ENCODE measurements around the gene JMJD6.
"Not testable (repeated sequence)": the region's sequence is repeated elsewhere in the genome, so short reads cannot be mapped to it uniquely, and the experiment has no call there.

Gene JMJD6

DNA sequence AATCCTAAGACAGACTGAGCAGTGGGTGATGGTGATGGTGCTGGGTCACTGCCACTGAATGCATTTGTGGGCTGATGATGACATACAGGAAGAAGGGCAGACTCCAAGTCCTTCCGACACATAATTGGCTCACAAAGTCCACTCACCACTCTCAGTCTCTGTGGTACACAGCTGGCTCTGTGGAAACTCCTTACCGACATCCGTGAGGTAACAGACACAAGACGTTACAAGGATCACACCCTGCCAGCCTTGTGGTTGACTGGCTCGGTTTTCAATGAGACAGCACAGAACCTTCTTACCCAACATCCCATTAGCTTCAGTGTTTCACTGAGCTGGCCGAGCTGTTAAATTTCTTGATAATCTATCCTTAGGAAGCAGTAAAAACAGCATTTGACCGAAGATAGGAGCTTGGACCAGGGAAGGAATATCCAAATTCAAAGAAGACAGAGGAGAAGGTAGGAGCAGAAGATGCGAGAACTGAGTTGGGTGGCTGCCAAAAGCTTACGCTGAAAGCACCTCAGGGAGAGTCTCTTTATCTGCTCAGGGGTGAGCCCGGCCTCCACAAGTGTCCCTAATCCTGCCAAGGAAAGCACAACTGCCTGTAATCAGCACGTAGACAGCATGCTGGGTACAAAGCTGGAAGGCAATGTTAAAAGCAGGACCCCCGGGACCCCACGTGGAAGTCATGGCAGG lies 10.1 kb downstream of the JMJD6 start:
- peak; percentile 74 for DNase-seq

DNA sequence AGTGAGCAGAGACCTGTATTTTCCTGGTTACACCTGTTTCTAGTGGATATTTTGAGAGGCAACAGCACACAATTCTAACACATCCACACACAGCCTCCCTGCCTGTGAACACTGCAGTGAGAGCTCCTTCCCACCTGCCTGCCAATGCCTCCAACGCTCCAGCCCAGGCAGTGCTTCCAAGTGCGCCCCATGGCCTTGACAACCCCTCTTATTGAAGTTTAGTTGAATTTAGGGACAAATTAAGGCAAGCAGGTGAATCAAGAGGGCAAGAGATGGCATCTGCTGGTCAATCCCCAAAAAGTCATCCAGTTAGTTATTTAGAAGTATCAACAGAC lies 10.9 kb downstream of the JMJD6 start:
- no peak for DNase-seq

DNA sequence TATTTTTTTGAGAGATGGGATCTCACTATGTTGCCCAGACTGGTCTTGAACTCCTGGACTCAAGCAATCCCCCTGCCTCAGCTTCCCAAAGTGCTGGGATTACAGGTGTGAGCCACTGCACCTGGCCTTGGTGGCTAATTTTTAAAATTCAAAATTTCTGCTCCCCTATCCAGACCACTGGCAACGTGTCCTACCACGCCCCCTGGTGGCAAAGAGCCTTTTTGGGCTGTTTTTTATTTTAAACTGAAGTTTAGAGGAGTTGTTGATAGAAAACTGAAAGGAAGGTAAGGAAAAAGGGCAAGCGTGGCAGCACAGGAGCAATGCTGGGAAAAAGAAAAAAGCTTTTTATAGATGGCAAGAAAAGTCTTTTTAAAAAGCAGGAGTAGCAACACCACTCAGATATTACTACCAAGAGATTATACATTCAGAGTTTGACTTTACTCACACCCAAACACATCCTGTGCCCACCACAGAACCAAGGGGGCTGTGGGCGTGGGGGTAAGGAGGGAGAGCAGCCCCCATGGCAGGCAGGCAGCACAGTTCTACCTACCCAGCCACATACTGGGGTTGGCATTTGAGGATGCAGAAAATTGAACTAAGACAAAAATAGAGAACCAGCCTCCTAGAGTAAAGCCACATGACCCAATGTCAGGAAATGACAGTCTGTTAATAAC lies 11.4 kb downstream of the JMJD6 start:
- peak; percentile 60 for DNase-seq

DNA sequence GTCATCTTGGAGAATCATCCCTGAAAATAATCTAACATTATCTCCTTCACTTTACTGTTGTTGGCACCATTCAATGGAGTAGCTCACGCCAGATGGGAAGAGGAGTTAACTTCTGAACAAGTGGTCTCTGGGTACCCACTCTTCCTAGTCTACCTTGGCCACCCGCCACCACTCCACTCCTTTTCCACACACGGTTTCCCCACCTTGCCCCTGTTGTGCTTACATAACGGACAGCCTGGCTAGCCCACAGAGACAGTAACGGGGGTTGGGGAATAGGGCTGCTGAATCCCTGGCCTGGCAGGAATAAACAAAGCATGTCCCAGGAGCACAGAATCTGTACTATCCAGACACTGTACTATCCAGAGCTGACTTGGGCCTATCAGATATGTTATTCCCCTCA lies 12.1 kb downstream of the JMJD6 start:
- DNase-seq, result no peak

DNA sequence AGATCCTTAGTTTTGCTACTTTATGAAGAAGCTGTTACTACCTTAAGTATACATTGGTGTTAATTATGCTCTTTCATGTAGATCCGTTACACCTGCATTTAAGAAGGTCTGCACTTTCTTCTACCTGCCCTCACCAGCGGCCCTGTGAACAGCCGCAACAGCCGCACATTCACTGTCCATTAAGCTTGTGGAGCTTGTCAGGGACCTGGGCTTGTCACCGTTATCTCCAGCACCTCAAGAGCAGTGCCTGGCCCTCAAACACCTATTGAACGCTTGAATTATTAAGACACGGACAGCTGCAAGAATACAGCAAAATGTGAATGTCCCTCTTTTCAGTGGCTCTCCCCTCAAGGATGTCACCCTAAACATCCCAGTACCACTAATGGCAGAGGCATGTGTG lies 12.6 kb downstream of the JMJD6 start:
- DNase-seq, result no peak

DNA sequence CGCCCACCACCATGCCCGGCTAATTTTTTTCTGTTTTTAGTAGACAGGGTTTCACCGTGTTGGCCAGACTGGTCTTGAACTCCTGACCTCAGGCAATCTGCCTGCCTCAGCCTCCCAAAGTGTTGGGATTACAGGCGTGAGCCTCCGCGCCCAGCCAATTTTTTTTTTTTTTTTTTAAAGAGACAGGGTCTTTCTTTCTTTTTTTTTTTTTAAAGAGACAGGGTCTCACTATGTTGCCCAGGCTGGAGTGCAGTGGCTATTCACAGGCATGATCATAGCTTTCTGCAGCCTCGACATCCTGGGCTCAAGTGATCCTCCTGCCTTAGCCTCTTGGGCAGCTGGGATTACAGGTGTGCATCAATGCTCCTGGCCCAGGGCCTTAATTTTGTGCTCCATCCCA lies 14.1 kb downstream of the JMJD6 start:
- DNase-seq, result not testable (repeated sequence)

DNA sequence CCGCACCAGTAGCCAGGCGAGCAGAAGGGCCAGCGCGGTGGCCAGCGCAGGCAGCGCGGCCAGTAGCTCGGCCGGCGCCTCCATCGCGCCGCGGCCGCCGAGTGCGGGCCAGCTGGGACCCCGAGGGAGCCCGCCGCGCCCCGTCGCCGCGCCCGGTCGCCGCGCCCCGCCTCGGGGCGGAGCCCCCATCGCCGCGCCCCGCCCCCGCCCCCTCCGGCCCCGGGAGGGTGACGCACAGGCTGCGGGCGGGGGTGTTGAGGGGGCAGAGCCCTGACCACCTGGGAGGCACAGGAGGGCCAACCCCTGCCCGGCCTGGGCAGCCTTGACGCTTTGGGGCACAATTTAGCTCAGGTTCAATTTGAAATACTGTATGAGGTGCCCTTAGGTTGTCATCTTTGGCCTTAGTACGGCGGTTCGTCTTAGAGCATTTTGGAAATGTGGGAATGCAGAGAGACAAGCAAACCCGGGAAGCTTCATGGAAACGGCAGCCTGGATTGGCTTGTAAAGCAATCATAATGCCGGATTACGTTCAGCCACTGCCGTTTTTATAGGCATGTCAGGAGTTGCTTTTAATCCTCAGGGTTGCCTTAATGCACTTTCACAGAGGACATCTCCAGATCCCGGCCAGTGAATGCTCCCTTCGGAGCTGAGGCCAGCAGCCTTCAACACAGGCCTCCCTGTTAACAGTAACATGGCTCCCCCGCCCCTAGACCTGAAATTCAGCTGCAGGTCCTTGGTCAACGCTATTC lies 15.4 kb downstream of the JMJD6 start, which contains the start of gene MXRA7:
MXRA7 (minus strand) TSS at position 103 of the 749 bp plus-strand sequence; CDS start at position 84, 19 bp downstream.
- DNase-seq, result peak; percentile 34

DNA sequence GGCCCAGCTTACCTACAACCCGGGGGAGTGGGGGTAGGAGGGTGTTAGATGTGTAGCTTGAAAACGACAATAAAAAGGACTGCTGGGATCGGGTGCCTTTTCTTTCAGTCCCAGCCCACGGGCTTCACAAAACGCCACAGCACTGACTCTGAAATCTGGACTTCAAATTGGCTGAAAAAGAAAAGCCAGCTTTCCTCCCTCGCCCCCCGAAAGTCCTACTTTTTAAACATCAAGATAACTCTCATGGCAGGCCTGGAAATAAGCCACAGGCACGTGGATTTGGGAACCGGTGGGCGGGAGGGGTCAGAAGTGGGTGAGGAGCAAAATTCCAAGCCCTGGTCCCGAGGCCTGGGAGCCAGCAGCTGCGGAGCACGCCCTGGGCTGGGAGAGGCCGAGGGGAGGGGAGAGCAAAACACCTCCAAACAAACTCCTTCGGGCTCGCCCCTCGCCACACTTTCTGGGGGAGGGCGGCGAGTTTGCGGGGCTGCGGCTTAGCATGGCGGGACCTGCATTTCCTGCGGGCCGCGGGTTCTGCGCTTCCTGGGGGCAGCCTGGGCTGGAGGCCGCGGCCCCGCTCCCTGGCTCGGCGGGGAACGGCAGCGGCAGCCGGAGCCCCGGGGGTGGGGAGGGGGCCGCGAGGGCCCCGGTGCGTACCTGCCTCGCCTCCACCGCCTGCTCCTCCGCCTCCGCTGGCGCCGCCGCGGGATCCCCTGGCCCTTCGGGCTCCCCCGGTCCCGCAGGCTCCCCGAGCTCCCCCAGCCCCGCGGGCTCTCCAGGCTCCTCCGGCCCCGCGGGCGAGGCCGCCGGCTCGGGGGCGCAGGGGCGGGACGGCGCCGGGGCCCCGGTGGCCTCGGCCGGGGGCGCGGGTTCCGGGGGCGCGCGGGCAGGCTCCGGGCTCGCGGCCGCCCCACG lies 16.2 kb downstream of the JMJD6 start:
- not testable (repeated sequence) for DNase-seq

DNA sequence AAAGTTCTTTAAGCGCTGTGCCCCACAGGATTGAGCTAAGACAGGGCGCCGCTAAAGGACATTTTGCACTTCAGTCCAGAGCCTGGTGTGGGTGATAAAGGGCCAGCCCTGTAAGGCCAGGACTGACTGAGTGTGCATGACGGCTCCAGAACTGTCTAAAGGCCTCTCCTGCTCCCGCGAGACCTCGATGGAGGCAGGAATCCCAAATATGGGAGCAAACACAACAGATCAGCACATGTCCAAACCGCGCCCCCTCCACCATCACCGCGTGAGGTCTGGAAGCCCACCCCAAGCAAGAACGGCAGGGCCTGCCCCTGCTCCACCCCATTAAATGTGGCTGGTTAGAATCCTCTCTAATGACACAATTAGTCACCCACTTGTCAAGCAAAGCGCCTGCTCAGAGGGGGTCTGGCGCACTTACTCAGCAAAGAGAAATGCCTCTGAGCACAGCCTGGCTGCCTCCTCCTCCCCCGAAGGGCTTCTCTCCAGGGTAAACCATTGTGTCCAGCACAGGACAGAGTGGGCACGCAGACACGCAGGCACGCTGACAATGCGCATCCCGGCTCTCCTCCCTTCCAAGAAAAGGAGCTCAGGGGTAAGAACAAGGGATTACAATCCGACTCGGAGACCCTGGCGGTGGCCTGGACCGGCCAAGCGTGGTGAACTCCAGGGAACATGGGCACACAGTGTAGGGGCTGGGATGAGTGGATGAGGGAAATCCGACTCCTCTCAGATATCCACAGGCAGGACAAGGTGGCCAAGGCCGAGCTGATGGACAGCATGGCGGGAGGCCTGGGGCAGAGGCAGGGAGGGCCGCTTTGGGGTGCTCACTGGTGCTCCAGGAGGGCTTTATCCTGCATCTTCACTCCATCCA lies 17.1 kb downstream of the JMJD6 start:
- no peak for DNase-seq

DNA sequence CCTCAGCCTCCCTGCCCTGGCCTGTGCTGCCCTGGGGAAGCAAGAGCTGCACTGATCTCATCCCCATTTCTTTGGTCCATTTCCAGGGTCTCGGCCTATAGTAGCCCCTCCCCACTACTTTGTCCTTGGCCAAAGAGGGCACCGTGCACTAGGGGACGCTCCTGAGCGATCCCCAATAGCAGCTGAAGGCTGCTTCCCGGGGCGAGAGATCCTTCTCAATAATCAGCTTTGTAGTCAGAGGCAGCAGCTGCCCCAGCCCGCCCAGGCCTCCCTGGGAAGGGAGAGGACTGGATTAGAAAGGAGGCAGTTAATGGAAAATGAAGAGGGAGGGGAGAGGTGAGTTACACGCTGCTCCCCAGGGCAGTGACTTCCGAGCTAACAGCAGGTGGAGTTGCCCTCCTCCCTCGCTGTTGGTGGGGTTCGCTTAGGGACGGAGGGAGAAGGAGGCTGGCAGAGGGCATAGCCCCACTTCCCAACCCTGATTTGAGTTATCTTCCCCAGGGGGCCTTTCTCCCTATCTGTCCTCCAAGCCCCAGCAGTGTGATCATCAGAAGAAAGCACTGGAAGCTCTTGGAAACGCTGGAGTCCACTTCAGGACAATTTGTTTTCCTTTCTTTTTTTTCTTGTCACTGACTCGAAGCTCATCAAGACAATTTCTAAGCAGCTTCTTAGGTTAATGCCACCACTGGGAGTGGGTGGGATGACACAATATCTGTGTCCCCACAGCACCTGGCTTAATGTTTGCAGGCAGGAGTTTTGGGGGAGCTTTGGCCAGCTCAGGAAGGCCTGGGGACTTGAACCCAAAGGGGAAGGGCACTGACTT lies 18.2 kb downstream of the JMJD6 start:
- DNase-seq, result no peak

DNA sequence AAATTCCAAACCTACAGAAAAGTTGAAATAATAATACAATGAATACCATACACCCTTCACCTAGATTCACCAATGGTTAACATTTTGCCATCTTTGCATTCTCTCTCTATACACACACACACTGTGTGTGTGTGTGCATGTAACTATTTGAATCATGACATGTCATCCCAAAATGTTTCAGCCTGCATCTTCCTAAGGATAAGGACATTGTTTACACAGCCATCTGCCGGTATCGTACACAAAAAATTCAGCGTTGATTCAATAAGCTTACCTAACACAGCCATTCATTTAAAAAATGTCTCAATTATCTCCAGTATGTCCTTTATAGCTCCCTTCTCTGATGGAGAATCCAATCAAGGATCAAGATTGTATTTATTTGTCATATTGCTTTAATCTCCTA lies 19.6 kb downstream of the JMJD6 start:
- DNase-seq, result no peak

DNA sequence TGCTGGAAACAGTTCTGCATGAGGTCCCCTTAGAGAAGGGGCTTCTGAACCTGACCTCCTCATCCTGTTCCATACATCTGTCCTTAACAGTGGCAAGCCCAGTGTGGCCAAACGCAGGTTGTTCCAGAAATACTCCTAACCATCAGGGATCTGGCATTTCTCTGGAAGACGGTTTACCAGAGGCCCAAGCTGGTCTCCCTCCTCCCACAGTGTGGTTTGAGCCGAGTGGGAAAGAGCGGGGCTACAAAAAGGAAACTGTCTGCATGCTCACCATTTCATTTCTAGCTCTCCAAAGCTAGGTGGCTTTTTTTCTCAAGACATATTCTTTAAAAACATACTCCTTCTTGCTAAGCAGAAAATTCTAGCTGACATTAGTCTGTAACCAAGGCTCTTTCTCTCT lies 21.6 kb downstream of the JMJD6 start:
- no peak for DNase-seq

DNA sequence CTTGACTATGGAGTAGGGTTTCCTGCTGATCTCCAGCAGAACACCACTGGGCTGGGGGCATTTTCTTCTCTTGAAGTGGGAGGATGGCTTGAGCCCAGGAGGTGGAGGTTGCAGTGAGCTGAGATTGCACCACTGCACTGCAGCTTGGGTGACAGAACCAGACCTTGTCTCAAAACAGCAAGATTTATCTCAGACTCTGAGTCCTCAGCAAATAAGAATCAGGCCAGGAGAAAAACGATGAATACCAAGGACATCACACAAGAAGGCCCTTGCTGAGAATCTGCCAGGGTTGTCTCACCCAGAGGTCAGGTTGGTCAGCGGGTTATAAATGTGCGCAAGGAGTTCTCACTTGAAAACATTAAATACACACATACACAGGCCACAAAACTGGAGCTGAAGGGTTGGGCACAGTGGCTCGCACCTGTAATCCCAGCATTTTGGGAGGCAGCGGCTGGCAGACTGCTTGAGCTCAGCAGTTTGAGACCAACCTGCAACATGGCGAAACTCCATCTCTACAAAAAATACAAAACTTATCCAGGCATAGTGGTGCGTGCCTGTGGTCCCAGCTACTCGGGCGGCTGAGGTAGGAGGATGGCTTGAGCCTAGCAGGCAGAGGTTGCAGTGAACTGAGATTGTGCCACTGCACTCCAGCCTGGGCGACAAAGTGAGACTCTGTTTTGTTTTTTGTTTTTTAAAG lies 23.3 kb downstream of the JMJD6 start:
- no peak for DNase-seq

DNA sequence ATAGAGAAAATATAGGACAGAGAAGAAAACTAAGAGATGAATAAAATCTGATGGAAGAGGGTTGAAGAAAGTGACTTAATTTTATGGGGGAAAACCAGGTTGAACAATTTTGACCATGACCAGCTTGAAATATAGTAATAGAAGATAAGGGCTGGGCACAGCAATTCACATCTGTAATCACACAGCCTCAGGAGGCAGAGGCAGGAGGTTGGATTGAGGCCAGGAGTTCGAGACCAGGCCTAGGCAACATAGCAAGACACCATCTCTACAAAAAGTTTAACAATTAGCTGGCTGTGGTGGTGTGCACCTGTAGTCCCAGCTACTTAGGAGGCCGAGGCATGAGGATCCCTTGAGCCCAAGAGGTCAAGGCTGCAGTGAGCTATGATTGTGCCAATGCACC lies 24.3 kb downstream of the JMJD6 start:
- DNase-seq, result no peak

DNA sequence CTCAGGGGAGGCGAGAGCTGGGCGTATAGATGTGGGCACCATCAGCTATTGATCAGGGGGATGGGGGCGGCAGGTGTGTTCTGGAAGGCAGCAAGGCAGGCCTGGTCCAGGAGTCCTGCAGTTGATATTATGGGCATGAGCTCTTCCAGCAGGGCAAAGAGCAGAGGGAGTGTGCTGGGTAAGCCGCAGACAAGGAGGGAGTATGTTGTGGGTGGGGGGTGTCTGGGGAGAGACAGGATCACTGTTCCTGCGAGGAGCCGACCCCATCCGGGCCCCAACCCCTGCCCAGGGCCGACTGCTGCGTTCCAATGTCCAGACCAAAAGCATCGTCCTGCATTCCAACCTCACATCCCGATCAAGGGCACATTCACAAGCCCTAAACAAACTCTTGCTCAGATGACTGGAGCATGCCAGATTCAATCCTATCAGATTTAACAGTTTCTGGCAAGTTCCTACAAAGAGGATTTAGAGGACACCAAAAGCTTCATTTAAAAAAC lies 24.9 kb downstream of the JMJD6 start:
- DNase-seq, result no peak

DNA sequence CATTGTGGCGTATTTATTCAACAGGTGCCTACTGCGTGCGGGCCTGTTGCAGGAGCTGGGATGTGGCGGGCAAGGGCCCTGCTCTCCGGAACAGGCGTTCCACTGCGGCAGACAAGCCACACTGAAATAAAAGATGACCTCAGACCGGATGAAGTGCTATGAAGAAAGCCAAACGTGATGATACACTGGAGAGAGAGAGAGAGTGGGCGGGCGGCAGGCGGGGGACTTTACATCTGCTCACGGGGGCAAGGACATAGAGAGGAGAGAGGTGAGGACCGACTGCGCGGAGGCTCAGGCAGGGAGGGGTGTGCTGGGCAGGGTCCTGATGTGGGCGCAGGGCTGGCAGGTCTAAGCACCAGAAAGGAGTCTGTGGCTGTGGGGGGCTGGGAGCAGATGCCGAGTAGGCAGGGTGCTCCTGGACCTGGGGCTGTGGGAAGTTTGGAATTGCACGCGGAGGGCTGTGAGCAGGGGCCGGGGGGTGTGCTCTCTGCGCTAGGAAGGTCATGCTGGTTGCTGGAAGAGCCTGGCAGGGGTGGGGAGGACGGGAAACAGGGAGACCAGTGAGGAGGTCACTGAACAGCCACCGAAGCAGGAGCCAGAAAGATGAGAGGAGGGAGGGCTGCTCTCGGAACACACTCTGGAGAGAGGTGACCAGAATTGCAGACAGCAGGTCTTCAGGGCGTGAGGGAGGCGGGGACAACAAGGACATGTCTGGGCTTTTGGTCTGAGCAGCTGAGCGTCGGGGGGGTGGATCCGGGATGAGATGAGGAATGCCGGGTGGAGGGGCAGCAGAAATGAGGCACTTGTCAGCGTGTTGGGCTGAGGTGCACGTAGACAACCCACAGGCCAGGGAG lies 25.6 kb downstream of the JMJD6 start:
- no peak for DNase-seq

DNA sequence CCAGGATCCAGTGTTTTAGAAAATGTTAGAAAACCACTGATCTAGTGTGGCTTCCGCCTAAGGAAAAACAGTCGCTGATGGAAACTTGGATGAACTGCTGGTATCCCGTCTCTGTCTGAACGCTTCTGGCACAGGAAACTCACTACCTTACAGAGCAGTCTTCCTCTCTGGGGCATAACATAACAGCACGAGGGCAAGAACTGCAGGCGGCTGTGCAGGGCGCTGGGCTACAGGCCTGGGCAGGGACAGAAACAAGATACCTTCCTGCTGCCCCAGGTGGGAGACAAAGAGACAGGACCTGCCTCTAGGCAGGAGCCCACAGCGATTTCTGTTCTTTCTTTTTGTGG lies 26.2 kb downstream of the JMJD6 start:
- DNase-seq, result no peak

DNA sequence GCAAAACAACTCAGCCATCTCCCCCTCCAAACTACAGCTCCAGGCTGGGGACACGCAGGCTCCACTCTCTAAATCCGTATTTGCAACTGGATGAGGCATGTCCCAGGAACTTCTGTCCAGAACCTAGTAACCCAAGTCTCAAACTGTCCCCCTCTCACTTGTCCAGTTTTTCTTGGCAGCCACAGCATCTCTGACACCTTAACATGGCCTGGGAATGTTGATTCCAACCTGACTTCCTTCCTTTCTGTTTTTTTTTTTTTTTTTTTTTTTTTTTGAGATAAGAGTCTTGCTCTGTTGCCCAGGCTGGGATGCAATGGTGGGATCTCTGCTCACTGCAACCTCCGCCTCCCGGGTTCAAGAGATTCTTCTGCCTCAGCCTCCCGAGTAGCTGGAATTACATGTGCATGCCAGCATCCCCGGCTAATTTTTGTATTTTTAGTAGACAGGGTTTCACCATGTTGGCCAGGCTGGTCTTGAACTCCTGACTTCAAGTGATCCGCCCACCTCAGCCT lies 27.9 kb downstream of the JMJD6 start:
- DNase-seq, result not testable (repeated sequence)

Data from central memory CD4-positive, alpha-beta T cell (primary cell).